GM18517 (cell line): ENCODE results near the gene CHRNA1.
A peak's percentile ranks its signal among the peaks of the same experiment; 100 is the strongest.

Experiments used
- ATAC-seq: cut with Tn5 transposase; IDR thresholded peaks from one replicate; pipeline ENCODE4 v1.9.1; 2021; ENCODE audit warnings: mild to moderate bottlenecking, moderate library complexity; ENCODE audit not compliant: unreplicated experiment

Gene CHRNA1

GRCh38 chr2:174761837-174762236 lies 2.4 kb downstream of the CHRNA1 start:
- ATAC-seq, result no peak

GRCh38 chr2:174760845-174761473 lies 3.3 kb downstream of the CHRNA1 start:
- no peak for ATAC-seq

- ATAC-seq, result no peak
These were observed 4.7 kb downstream of the CHRNA1 start for GRCh38 chr2:174759381-174760065.

- ATAC-seq, result no peak
These were observed 7.5 kb downstream of the CHRNA1 start for GRCh38 chr2:174756743-174757142.

- peak; percentile 22 for ATAC-seq
These were observed 11.1 kb downstream of the CHRNA1 start for GRCh38 chr2:174753038-174753633.

- peak; percentile 95 for ATAC-seq
These were observed 11.8 kb downstream of the CHRNA1 start for GRCh38 chr2:174752403-174753037.

- peak; percentile 44 for ATAC-seq
These were observed 13.3 kb downstream of the CHRNA1 start for GRCh38 chr2:174750923-174751441.

GRCh38 chr2:174749793-174750192 lies 14.5 kb downstream of the CHRNA1 start:
- ATAC-seq, result no peak

GRCh38 chr2:174748948-174749347 lies 15.3 kb downstream of the CHRNA1 start:
- ATAC-seq, result no peak

- ATAC-seq, result no peak
These were observed 19.1 kb downstream of the CHRNA1 start for GRCh38 chr2:174745142-174745541.

- no peak for ATAC-seq
These were observed 20.2 kb downstream of the CHRNA1 start for GRCh38 chr2:174744111-174744510.

GRCh38 chr2:174740721-174741120 lies 23.6 kb downstream of the CHRNA1 start:
- no peak for ATAC-seq

GRCh38 chr2:174738841-174739240 lies 25.4 kb downstream of the CHRNA1 start:
- ATAC-seq, result no peak

GRCh38 chr2:174731546-174731945 lies 32.7 kb downstream of the CHRNA1 start:
- ATAC-seq, result no peak

- ATAC-seq, result no peak
These were observed 33.6 kb downstream of the CHRNA1 start for GRCh38 chr2:174730698-174731018.

- ATAC-seq, result no peak
These were observed 34.2 kb downstream of the CHRNA1 start for GRCh38 chr2:174729797-174730697.

GRCh38 chr2:174728096-174728495 lies 36.2 kb downstream of the CHRNA1 start:
- no peak for ATAC-seq

- no peak for ATAC-seq
These were observed 38.1 kb downstream of the CHRNA1 start for GRCh38 chr2:174726212-174726611.

- ATAC-seq, result no peak
These were observed 41.2 kb downstream of the CHRNA1 start for GRCh38 chr2:174722942-174723592.

GRCh38 chr2:174719016-174719415 lies 45.3 kb downstream of the CHRNA1 start:
- no peak for ATAC-seq
